Endothelial cell of umbilical vein (primary cell): ENCODE data around the gene TRIM43B.

Experiments
- EZH2 ChIP-seq: IDR thresholded peaks from 2 replicates; pipeline ENCODE4 v1.6.1; 2012; ENCODE audit warnings: borderline replicate concordance, low read depth, mild to moderate bottlenecking, moderate library complexity, low read length, inconsistent platforms; ENCODE audit not compliant: severe bottlenecking
- FOS ChIP-seq: IDR thresholded peaks from 2 replicates; pipeline ENCODE4 v1.6.1; 2011; ENCODE audit warnings: mild to moderate bottlenecking, low read length, moderate library complexity, borderline replicate concordance; ENCODE audit not compliant: insufficient read depth
- JUN ChIP-seq: IDR thresholded peaks from 2 replicates; pipeline ENCODE4 v1.6.1; 2011; ENCODE audit warnings: borderline replicate concordance, low read depth; ENCODE audit not compliant: insufficient read length, insufficient read depth
- MYC ChIP-seq: IDR thresholded peaks from one replicate; pipeline ENCODE4 v1.6.1; 2011; ENCODE audit warnings: mild to moderate bottlenecking, low read depth, low read length
- POLR2A ChIP-seq: IDR thresholded peaks from 2 replicates; pipeline ENCODE4 v1.6.1; 2012; ENCODE audit warnings: low read depth, mild to moderate bottlenecking, control low read depth, low read length
- POLR2AphosphoS5 ChIP-seq: IDR thresholded peaks from 2 replicates; pipeline ENCODE4 v1.6.1; 2012; ENCODE audit warnings: low read depth, mild to moderate bottlenecking, control low read depth, low read length, moderate library complexity; ENCODE audit not compliant: insufficient read depth
- TF ChIP-seq, protein P1 (sequence below), 2 donors: IDR thresholded peaks; 1 replicate in 1 of 2; 2 replicates in 1 of 2; pipeline ENCODE4 v1.5.1; 2011; ENCODE audit warnings: low read length in 2 of 2, mild to moderate bottlenecking in 2 of 2, moderate library complexity in 2 of 2, control low read depth in 1 of 2, inconsistent platforms in 1 of 2, low read depth in 1 of 2; ENCODE audit not compliant: insufficient read depth in 1 of 2; ENCODE audit errors: extremely low read depth in 1 of 2
- TF ChIP-seq, protein P2 (sequence below): IDR thresholded peaks from 2 replicates; pipeline ENCODE4 v1.6.1; 2011; ENCODE audit not compliant: insufficient read depth, insufficient read length

DNA sequence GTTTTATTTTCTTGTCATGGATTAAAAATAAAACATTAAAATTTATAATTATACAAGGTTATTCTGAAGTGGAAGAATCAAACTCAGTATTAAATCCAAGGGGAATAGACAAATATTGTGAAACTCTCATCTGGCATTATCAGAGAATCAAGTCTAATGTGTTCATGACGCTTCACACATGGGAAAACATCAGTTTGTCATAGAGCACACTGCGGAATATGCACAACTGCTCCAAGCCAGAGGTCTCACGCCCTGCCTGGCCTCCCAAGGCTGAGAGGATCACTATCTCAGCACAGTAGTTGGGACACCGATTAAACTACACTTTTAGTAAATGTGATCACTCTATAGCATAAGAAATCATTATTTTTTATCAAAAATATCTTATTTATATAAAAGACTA, 20.7 kb upstream of the TRIM43B start:
- no peak for TF ChIP-seq JUN
- TF ChIP-seq, protein P1, sequence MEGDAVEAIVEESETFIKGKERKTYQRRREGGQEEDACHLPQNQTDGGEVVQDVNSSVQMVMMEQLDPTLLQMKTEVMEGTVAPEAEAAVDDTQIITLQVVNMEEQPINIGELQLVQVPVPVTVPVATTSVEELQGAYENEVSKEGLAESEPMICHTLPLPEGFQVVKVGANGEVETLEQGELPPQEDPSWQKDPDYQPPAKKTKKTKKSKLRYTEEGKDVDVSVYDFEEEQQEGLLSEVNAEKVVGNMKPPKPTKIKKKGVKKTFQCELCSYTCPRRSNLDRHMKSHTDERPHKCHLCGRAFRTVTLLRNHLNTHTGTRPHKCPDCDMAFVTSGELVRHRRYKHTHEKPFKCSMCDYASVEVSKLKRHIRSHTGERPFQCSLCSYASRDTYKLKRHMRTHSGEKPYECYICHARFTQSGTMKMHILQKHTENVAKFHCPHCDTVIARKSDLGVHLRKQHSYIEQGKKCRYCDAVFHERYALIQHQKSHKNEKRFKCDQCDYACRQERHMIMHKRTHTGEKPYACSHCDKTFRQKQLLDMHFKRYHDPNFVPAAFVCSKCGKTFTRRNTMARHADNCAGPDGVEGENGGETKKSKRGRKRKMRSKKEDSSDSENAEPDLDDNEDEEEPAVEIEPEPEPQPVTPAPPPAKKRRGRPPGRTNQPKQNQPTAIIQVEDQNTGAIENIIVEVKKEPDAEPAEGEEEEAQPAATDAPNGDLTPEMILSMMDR (IDR thresholded peaks at IDR 0.05; ENCODE audit: extremely low read depth in 1 of 2, insufficient read depth in 1 of 2, low read depth in 1 of 2, low read length in 2 of 2) = no peak
- TF ChIP-seq, protein P2, sequence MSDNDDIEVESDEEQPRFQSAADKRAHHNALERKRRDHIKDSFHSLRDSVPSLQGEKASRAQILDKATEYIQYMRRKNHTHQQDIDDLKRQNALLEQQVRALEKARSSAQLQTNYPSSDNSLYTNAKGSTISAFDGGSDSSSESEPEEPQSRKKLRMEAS = no peak
- TF ChIP-seq EZH2 = no peak
- no peak for TF ChIP-seq POLR2A
- TF ChIP-seq FOS = no peak
- TF ChIP-seq POLR2AphosphoS5 = no peak
- no peak for TF ChIP-seq MYC
